ENCODE results near the gene C3orf18.
A peak's percentile ranks its signal among the peaks of the same experiment; 100 is the strongest.

C3orf18 gene

GRCh38 chr3:50521572-50521971, 46.0 kb downstream of the C3orf18 start:
- peaks cover 58 to 69% of the 10 kb centered on the region in 2 experiments for H3K27me3 ChIP-seq (ENCODE audit: control insufficient read depth in 1 of 2, insufficient read depth in 1 of 2, low read length in 2 of 2)
- no peak overlapping the region for H3K4me3 ChIP-seq (ENCODE audit: insufficient read depth in 1 of 2, low read depth in 1 of 2, low read length in 2 of 2)
- WGBS, result 89% methylated on average over 5 of the region's 5 CpGs
- no peak overlapping the region for H2BK120ac ChIP-seq (ENCODE audit: low read depth, low read length)
- no peak overlapping the region for H3K14ac ChIP-seq (ENCODE audit: low read length in 2 of 2)
- no peaks in the 10 kb centered on the region for H3K36me3 ChIP-seq (ENCODE audit: control insufficient read depth in 1 of 2, insufficient read depth in 2 of 2, low read depth in 1 of 2, low read length in 2 of 2)
- no peak overlapping the region for H4K91ac ChIP-seq (ENCODE audit: low read length)
- peaks cover 11% of the 10 kb centered on the region for H3K4me1 ChIP-seq (ENCODE audit: control insufficient read depth, insufficient read depth, low read depth, low read length)
- no peak overlapping the region for H3K9ac ChIP-seq (ENCODE audit: low read length)
- H3K79me1 ChIP-seq (replicated peaks; ENCODE audit: low read length, poor library complexity, severe bottlenecking), result no peaks in the 10 kb centered on the region
- no peak overlapping the region for H2BK5ac ChIP-seq (ENCODE audit: low read depth, low read length, poor library complexity, severe bottlenecking)
- H2AK5ac ChIP-seq (ENCODE audit: low read length, severe bottlenecking), result no peak overlapping the region
- H3K18ac ChIP-seq (ENCODE audit: low read depth in 1 of 2, low read length in 2 of 2), result no peak overlapping the region
- no peak for DNase-seq
- H2BK15ac ChIP-seq (ENCODE audit: low read depth, poor library complexity, severe bottlenecking), result no peak overlapping the region
- H3K23ac ChIP-seq (ENCODE audit: low read length in 2 of 2), result no peak overlapping the region
- H3K9me3 ChIP-seq (ENCODE audit: control insufficient read depth, low read length), result no peaks in the 10 kb centered on the region
- H3K27ac ChIP-seq (ENCODE audit: low read length, poor library complexity, severe bottlenecking), result no peak overlapping the region
- no peak overlapping the region for H2AFZ ChIP-seq (ENCODE audit: low read depth, low read length)
- no peak overlapping the region for H3K4me2 ChIP-seq (ENCODE audit: low read length, poor library complexity, severe bottlenecking)
- no peak overlapping the region for H4K8ac ChIP-seq (ENCODE audit: low read length)
- no peak overlapping the region for H3K4ac ChIP-seq (ENCODE audit: low read depth in 1 of 2, low read length in 2 of 2)
- no peak overlapping the region for H2BK12ac ChIP-seq (ENCODE audit: low read length in 2 of 2)

GRCh38 chr3:50520849-50521248, 46.7 kb downstream of the C3orf18 start:
- Histone ChIP-seq H3K9me3 (ENCODE audit: control insufficient read depth, low read length) (no peaks in the 10 kb centered on the region), H2AK5ac (ENCODE audit: low read length, severe bottlenecking) (no peak overlapping the region), H3K23ac (ENCODE audit: low read length in 2 of 2) (no peak overlapping the region), H3K4me3 (ENCODE audit: insufficient read depth in 1 of 2, low read depth in 1 of 2, low read length in 2 of 2) (no peak overlapping the region), H3K9ac (ENCODE audit: low read length) (no peak overlapping the region), H3K4ac (ENCODE audit: low read depth in 1 of 2, low read length in 2 of 2) (no peak overlapping the region), H2BK15ac (ENCODE audit: low read depth, poor library complexity, severe bottlenecking) (no peak overlapping the region), H2BK5ac (ENCODE audit: low read depth, low read length, poor library complexity, severe bottlenecking) (no peak overlapping the region), H3K36me3 (ENCODE audit: control insufficient read depth in 1 of 2, insufficient read depth in 2 of 2, low read depth in 1 of 2, low read length in 2 of 2) (no peaks in the 10 kb centered on the region), H4K91ac (ENCODE audit: low read length) (no peak overlapping the region), H3K4me2 (ENCODE audit: low read length, poor library complexity, severe bottlenecking) (no peak overlapping the region), H3K4me1 (ENCODE audit: control insufficient read depth, insufficient read depth, low read depth, low read length) (peaks cover 14% of the 10 kb centered on the region), H3K14ac (ENCODE audit: low read length in 2 of 2) (no peak overlapping the region), H2BK12ac (ENCODE audit: low read length in 2 of 2) (no peak overlapping the region), H2AFZ (ENCODE audit: low read depth, low read length) (no peak overlapping the region), H3K18ac (ENCODE audit: low read depth in 1 of 2, low read length in 2 of 2) (no peak overlapping the region), H3K27ac (ENCODE audit: low read length, poor library complexity, severe bottlenecking) (no peak overlapping the region), H3K27me3 (ENCODE audit: control insufficient read depth in 1 of 2, insufficient read depth in 1 of 2, low read length in 2 of 2) (peaks cover 65 to 71% of the 10 kb centered on the region in 2 experiments), H3K79me1 (replicated peaks; ENCODE audit: low read length, poor library complexity, severe bottlenecking) (no peaks in the 10 kb centered on the region), H4K8ac (ENCODE audit: low read length) (no peak overlapping the region), H2BK120ac (ENCODE audit: low read depth, low read length) (no peak overlapping the region)
- WGBS, result 55% methylated on average over 3 of the region's 3 CpGs
- DNase-seq, result no peak

GRCh38 chr3:50519471-50520089, 48.0 kb downstream of the C3orf18 start:
- no peak overlapping the region for H4K8ac ChIP-seq (ENCODE audit: low read length)
- no peak overlapping the region for H2BK15ac ChIP-seq (ENCODE audit: low read depth, poor library complexity, severe bottlenecking)
- H3K14ac ChIP-seq (ENCODE audit: low read length in 2 of 2), result no peak overlapping the region
- peaks cover 62 to 78% of the 10 kb centered on the region in 2 experiments for H3K27me3 ChIP-seq (ENCODE audit: control insufficient read depth in 1 of 2, insufficient read depth in 1 of 2, low read length in 2 of 2)
- no peak overlapping the region for H2BK12ac ChIP-seq (ENCODE audit: low read length in 2 of 2)
- peaks cover 14% of the 10 kb centered on the region for H3K4me1 ChIP-seq (ENCODE audit: control insufficient read depth, insufficient read depth, low read depth, low read length)
- no peak overlapping the region for H2BK120ac ChIP-seq (ENCODE audit: low read depth, low read length)
- H3K27ac ChIP-seq (ENCODE audit: low read length, poor library complexity, severe bottlenecking), result no peak overlapping the region
- no peak overlapping the region for H4K91ac ChIP-seq (ENCODE audit: low read length)
- H2BK5ac ChIP-seq (ENCODE audit: low read depth, low read length, poor library complexity, severe bottlenecking), result no peak overlapping the region
- no peaks in the 10 kb centered on the region for H3K79me1 ChIP-seq (replicated peaks; ENCODE audit: low read length, poor library complexity, severe bottlenecking)
- H3K36me3 ChIP-seq (ENCODE audit: control insufficient read depth in 1 of 2, insufficient read depth in 2 of 2, low read depth in 1 of 2, low read length in 2 of 2), result no peaks in the 10 kb centered on the region
- no peak overlapping the region for H3K4me3 ChIP-seq (ENCODE audit: insufficient read depth in 1 of 2, low read depth in 1 of 2, low read length in 2 of 2)
- no peak overlapping the region for H3K23ac ChIP-seq (ENCODE audit: low read length in 2 of 2)
- H3K9me3 ChIP-seq (ENCODE audit: control insufficient read depth, low read length), result no peaks in the 10 kb centered on the region
- no peak overlapping the region for H2AK5ac ChIP-seq (ENCODE audit: low read length, severe bottlenecking)
- H3K18ac ChIP-seq (ENCODE audit: low read depth in 1 of 2, low read length in 2 of 2), result no peak overlapping the region
- H3K4me2 ChIP-seq (ENCODE audit: low read length, poor library complexity, severe bottlenecking), result no peak overlapping the region
- WGBS, result 5% methylated on average over 6 of the region's 7 CpGs
- H2AFZ ChIP-seq (ENCODE audit: low read depth, low read length), result no peak overlapping the region
- H3K4ac ChIP-seq (ENCODE audit: low read depth in 1 of 2, low read length in 2 of 2), result no peak overlapping the region
- H3K9ac ChIP-seq (ENCODE audit: low read length), result no peak overlapping the region
- DNase-seq, result peak; percentile 37

DNA sequence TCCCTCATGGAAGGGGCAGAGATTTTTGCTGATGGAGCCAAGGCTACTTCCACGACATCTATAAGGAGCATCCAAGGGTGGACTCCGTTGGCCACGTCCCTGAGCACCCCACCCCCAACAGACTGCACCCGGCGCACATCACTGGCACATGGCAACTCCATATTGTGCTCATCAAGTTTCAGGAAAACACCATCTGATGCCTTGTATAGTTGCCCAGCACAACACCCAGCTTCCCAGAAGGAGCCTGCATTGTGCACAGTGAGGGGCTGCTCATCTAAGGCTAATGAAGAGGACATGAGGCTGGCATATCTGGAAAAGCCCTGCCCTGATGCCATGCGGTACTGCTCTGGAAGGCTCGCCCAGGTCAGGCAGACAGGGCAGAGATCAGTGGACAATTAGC, 49.1 kb downstream of the C3orf18 start:
- Histone ChIP-seq H3K23ac (ENCODE audit: low read length in 2 of 2) (no peak overlapping the region), H2AFZ (ENCODE audit: low read depth, low read length) (no peak overlapping the region), H3K18ac (ENCODE audit: low read depth in 1 of 2, low read length in 2 of 2) (no peak overlapping the region), H4K91ac (ENCODE audit: low read length) (no peak overlapping the region), H3K27me3 (ENCODE audit: control insufficient read depth in 1 of 2, insufficient read depth in 1 of 2, low read length in 2 of 2) (peaks cover 64 to 84% of the 10 kb centered on the region in 2 experiments), H2BK12ac (ENCODE audit: low read length in 2 of 2) (no peak overlapping the region), H3K9me3 (ENCODE audit: control insufficient read depth, low read length) (no peaks in the 10 kb centered on the region), H3K27ac (ENCODE audit: low read length, poor library complexity, severe bottlenecking) (no peak overlapping the region), H3K4ac (ENCODE audit: low read depth in 1 of 2, low read length in 2 of 2) (no peak overlapping the region), H3K4me3 (ENCODE audit: insufficient read depth in 1 of 2, low read depth in 1 of 2, low read length in 2 of 2) (no peak overlapping the region), H2AK5ac (ENCODE audit: low read length, severe bottlenecking) (no peak overlapping the region), H3K4me2 (ENCODE audit: low read length, poor library complexity, severe bottlenecking) (no peak overlapping the region), H2BK5ac (ENCODE audit: low read depth, low read length, poor library complexity, severe bottlenecking) (no peak overlapping the region), H2BK120ac (ENCODE audit: low read depth, low read length) (no peak overlapping the region), H3K36me3 (ENCODE audit: control insufficient read depth in 1 of 2, insufficient read depth in 2 of 2, low read depth in 1 of 2, low read length in 2 of 2) (no peaks in the 10 kb centered on the region), H3K9ac (ENCODE audit: low read length) (no peak overlapping the region), H3K79me1 (replicated peaks; ENCODE audit: low read length, poor library complexity, severe bottlenecking) (no peaks in the 10 kb centered on the region), H3K14ac (ENCODE audit: low read length in 2 of 2) (peak overlapping the region in 1 of 2 experiments; percentile 20), H4K8ac (ENCODE audit: low read length) (no peak overlapping the region), H2BK15ac (ENCODE audit: low read depth, poor library complexity, severe bottlenecking) (peak overlapping the region; percentile 52), H3K4me1 (ENCODE audit: control insufficient read depth, insufficient read depth, low read depth, low read length) (peaks cover 12% of the 10 kb centered on the region)
- no peak for DNase-seq
- 94% methylated on average over 7 of the region's 7 CpGs for WGBS
